K562 (cell line): Measurements from ENCODE around the gene ATL3. TPM values are rescaled to one million over a fixed set of nuclear protein-coding genes. Genes with fewer than 3 reads are reported as not detected.

Experiments used
- CBX8 ChIP-seq: fragments of 200-600 bp; sonication (generic); IDR thresholded peaks from 2 replicates; pipeline ENCODE4 v1.6.1; 2012; ENCODE audit warnings: borderline replicate concordance, mixed run types, low read depth, mild to moderate bottlenecking, moderate library complexity, mixed read lengths, low read length, control low read depth, inconsistent platforms; ENCODE audit not compliant: poor library complexity, severe bottlenecking; ENCODE audit errors: extremely low read depth
- CHD2 ChIP-seq: IDR thresholded peaks from 2 replicates; pipeline ENCODE4 v1.6.1; 2011; ENCODE audit warnings: low read depth, low read length
- CREM ChIP-seq: IDR thresholded peaks from 2 replicates; pipeline ENCODE4 v1.6.1; 2014; ENCODE audit warnings: antibody characterized with exemption, low read depth
- CXXC5 ChIP-seq: fragments of 250-450 bp; sonication (Bioruptor Pico); IDR thresholded peaks from 2 replicates; pipeline ENCODE4 v1.8.0; 2022; ENCODE audit warnings: inconsistent platforms, mild to moderate bottlenecking, moderate library complexity
- GATAD2A ChIP-seq: fragments of 450-650 bp; IDR thresholded peaks from 2 replicates; pipeline ENCODE4 v1.6.1; 2017
- HDAC2 ChIP-seq: fragments of 450-650 bp; IDR thresholded peaks from 2 replicates; pipeline ENCODE4 v1.6.1; 2016; ENCODE audit warnings: mild to moderate bottlenecking
- MED1 ChIP-seq: sonication (generic); formaldehyde crosslinking; IDR thresholded peaks from 2 replicates; pipeline ENCODE4 v1.8.1; 2023; ENCODE audit warnings: missing genetic modification reagents, borderline replicate concordance
- MLX ChIP-seq, 2 experiments: fragments of 450-650 bp in 1 of 2; sonication (generic) in 1 of 2; formaldehyde crosslinking; conservative IDR thresholded peaks; 2 replicates each; pipeline versions ENCODE4 v1.4.0 to v1.8.1; 2020 to 2022; ENCODE audit warnings: mild to moderate bottlenecking in 1 of 2, missing genetic modification reagents in 1 of 2
- POLR2B ChIP-seq: fragments of 450-650 bp; IDR thresholded peaks from 2 replicates; pipeline ENCODE4 v1.6.1; 2018; ENCODE audit warnings: low read depth; ENCODE audit not compliant: partially characterized antibody
- PTBP1 ChIP-seq: fragments of 200-400 bp; formaldehyde crosslinking; IDR thresholded peaks from 2 replicates; pipeline ENCODE4 v1.6.1; 2017; ENCODE audit warnings: low read depth, low read length
- PURB ChIP-seq: sonication (generic); formaldehyde crosslinking; IDR thresholded peaks from 2 replicates; pipeline ENCODE4 v1.9.0; 2021; ENCODE audit warnings: low read depth, mild to moderate bottlenecking, missing genetic modification reagents
- TCF3 ChIP-seq: sonication (generic); formaldehyde crosslinking; IDR thresholded peaks from 2 replicates; pipeline ENCODE4 v1.4.0; 2020; ENCODE audit warnings: mild to moderate bottlenecking, missing genetic modification reagents
- polyA plus RNA-seq, 8 experiments: library from polyadenylated mRNA; depleted of rRNA in 4 of 8; stranded (reverse) in 5 of 8; unstranded in 3 of 8; fragments of >200 nt; fragmentation: Nextera tagmentation in 2 of 8; fragmentation: Illumina TruSeq in 1 of 8; extraction: Ambion mirVana in 2 of 8; extraction: Trizol in 1 of 8; gene quantifications; 2 replicates each; pipeline versions ENCODE4 v1.2.1 to v1.2.3, GENCODE V29; 2011 to 2014; ENCODE audit warnings: inconsistent platforms in 1 of 8, missing spikeins in 1 of 8
- total RNA-seq, 7 experiments: library from RNA; depleted of rRNA in 6 of 7; stranded (reverse); fragments of >200 nt in 6 of 7; fragmentation: Illumina TruSeq in 2 of 7; extraction: Trizol in 2 of 7; gene quantifications; 2 replicates each; pipeline versions ENCODE4 v1.2.1 to v1.2.3, GENCODE V29; 2011 to 2021; ENCODE audit warnings: low replicate concordance in 1 of 7
- TF ChIP-seq, protein P1 (sequence below): fragments of 450-650 bp; IDR thresholded peaks from 2 replicates; pipeline ENCODE4 v1.6.1; 2017; ENCODE audit warnings: antibody characterized with exemption, mild to moderate bottlenecking

The ATL3 gene
- total and polyA plus RNA-seq, 9 of the 15 experiments (the other 6 are each of a cell fraction or from before 2014, with no cell fraction given) = 18.2 to 39.8 (median 23.9) TPM

DNA sequence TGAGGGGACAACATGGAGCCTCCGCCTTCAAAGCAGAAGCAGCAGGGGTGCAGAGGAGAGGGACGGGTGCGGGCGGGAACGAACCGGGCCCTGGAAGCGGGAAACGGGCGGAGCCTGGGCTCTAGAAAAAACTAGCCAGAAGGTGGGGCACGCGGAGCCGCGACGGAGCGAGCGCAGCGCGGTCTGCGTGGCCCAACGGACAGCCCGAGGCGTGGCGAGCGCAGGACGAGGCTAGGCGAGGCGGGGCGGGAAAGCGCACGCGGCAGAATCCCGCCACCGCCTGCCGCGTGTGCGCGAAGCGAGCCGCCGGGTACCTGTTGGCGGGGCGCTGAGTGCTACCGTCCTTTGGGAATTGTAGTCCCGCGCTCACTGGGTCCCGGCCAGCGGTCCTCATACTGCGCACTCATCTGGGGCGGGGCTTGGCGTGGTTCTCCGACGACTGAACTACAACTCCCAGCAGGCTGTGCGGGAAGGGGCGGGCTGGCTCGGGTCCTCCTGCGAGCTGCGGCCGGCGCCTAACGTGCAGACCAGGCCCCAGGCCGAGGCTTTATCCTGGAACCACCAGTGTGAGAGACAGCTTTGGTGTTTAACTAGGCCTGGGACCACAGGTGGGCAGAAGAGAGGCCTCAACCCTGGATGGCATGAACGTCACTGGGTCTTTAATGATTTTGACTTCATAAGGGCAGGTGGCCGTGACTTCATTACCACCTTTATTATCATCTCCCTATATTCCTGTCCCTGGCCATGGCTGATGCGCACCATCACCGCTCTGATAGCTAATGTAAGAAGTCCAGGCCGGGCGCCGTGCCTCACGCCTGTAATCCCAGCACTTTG is at the start of gene ATL3 (continued):
- TF ChIP-seq CBX8 = no peak
- TF ChIP-seq PURB = peak; percentile 100; the same call in 1 of the 2 replicates
- TF ChIP-seq MED1 (CRISPR knock-in tag) = peak; percentile 99
- peak; percentile 100 for TF ChIP-seq CXXC5 (CRISPR knock-in tag)
- TF ChIP-seq PTBP1 = peak; percentile 87
- TF ChIP-seq, protein P1, sequence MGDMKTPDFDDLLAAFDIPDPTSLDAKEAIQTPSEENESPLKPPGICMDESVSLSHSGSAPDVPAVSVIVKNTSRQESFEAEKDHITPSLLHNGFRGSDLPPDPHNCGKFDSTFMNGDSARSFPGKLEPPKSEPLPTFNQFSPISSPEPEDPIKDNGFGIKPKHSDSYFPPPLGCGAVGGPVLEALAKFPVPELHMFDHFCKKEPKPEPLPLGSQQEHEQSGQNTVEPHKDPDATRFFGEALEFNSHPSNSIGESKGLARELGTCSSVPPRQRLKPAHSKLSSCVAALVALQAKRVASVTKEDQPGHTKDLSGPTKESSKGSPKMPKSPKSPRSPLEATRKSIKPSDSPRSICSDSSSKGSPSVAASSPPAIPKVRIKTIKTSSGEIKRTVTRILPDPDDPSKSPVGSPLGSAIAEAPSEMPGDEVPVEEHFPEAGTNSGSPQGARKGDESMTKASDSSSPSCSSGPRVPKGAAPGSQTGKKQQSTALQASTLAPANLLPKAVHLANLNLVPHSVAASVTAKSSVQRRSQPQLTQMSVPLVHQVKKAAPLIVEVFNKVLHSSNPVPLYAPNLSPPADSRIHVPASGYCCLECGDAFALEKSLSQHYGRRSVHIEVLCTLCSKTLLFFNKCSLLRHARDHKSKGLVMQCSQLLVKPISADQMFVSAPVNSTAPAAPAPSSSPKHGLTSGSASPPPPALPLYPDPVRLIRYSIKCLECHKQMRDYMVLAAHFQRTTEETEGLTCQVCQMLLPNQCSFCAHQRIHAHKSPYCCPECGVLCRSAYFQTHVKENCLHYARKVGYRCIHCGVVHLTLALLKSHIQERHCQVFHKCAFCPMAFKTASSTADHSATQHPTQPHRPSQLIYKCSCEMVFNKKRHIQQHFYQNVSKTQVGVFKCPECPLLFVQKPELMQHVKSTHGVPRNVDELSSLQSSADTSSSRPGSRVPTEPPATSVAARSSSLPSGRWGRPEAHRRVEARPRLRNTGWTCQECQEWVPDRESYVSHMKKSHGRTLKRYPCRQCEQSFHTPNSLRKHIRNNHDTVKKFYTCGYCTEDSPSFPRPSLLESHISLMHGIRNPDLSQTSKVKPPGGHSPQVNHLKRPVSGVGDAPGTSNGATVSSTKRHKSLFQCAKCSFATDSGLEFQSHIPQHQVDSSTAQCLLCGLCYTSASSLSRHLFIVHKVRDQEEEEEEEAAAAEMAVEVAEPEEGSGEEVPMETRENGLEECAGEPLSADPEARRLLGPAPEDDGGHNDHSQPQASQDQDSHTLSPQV = peak; percentile 99
- peak; percentile 34 for TF ChIP-seq POLR2B
- 0 out of 2 replicates have a peak, but pooled peaks have one; percentile 60 for TF ChIP-seq HDAC2
- peak; percentile 69 for TF ChIP-seq TCF3 (CRISPR knock-in tag)
- no peak for TF ChIP-seq GATAD2A
- peak; percentile 77 for TF ChIP-seq CREM
- peak in 1 of 2 experiments; percentile 100; a peak in 2 of 4 replicates for TF ChIP-seq MLX (CRISPR knock-in tag; conservative IDR thresholded peaks at IDR 0.05)
- TF ChIP-seq CHD2 = peak; percentile 73
